SU-DHL-6 (cell line): ENCODE results near the gene PRF1.
A peak's percentile ranks its signal among the peaks of the same experiment; 100 is the strongest.

Source experiments
- H2AFZ ChIP-seq: fragments of 200-600 bp; sonication (generic); 2 replicates; pipeline ENCODE4 v1.6.1; 2014; ENCODE audit warnings: low read depth, mild to moderate bottlenecking, moderate library complexity, mixed read lengths, antibody characterized with exemption, low read length; ENCODE audit not compliant: severe bottlenecking
- H3F3A ChIP-seq: fragments of 200-600 bp; shearing (Covaris generic); 2 replicates; pipeline ENCODE4 v1.6.0; 2016; ENCODE audit warnings: antibody characterized with exemption, mild to moderate bottlenecking; ENCODE audit not compliant: insufficient read depth
- H3K27ac ChIP-seq: fragments of 200-600 bp; sonication (generic); 2 replicates; pipeline ENCODE4 v1.5.1; 2016; ENCODE audit warnings: low read depth, mild to moderate bottlenecking, low read length, moderate library complexity, mixed read lengths
- H3K27me3 ChIP-seq: fragments of 200-600 bp; sonication (generic), shearing (Covaris generic); 2 replicates; pipeline ENCODE4 v1.6.0; 2014; ENCODE audit warnings: mild to moderate bottlenecking, low read length
- H3K36me3 ChIP-seq: fragments of 200-600 bp; sonication (generic); 2 replicates; pipeline ENCODE4 v1.6.1; 2014; ENCODE audit warnings: mild to moderate bottlenecking, low read length, mixed read lengths
- H3K4me2 ChIP-seq: fragments of 300-600, 200-600 bp; shearing (Covaris generic), sonication (generic); 2 replicates; pipeline ENCODE4 v1.6.0; 2014; ENCODE audit warnings: low read length, low read depth, mild to moderate bottlenecking; ENCODE audit not compliant: poor library complexity, severe bottlenecking
- H3K4me3 ChIP-seq: fragments of 200-600 bp; sonication (generic); 2 replicates; pipeline ENCODE4 v1.5.1; 2014; ENCODE audit warnings: antibody characterized with exemption, low read length, mild to moderate bottlenecking, mixed read lengths; ENCODE audit not compliant: insufficient read depth, poor library complexity, severe bottlenecking
- H3K79me2 ChIP-seq: fragments of 200-600 bp; sonication (generic); 2 replicates; pipeline ENCODE4 v1.6.1; 2014; ENCODE audit warnings: mild to moderate bottlenecking, low read length, moderate library complexity; ENCODE audit not compliant: insufficient read depth
- H3K9ac ChIP-seq: fragments of 200-600 bp; sonication (generic); 2 replicates; pipeline ENCODE4 v1.7.0; 2014; ENCODE audit warnings: mild to moderate bottlenecking, low read length
- H3K9me2 ChIP-seq: fragments of 200-600 bp; sonication (generic); replicated peaks from 2 replicates; pipeline ENCODE4 v1.6.1; 2014; ENCODE audit warnings: low read length; ENCODE audit not compliant: insufficient read depth
- H3K9me3 ChIP-seq: fragments of 200-600 bp; sonication (generic); 2 replicates; pipeline ENCODE4 v1.6.1; 2014; ENCODE audit warnings: low read length, mixed read lengths; ENCODE audit not compliant: insufficient read depth
- H4K20me1 ChIP-seq: fragments of 200-600 bp; sonication (generic); 2 replicates; pipeline ENCODE4 v1.6.1; 2014; ENCODE audit warnings: low read depth, mild to moderate bottlenecking, antibody characterized with exemption, low read length, moderate library complexity, mixed read lengths
- CTCF ChIP-seq: fragments of 200-600 bp; sonication (generic); IDR thresholded peaks from one replicate; pipeline ENCODE4 v1.5.1; 2017; ENCODE audit warnings: antibody characterized with exemption, mild to moderate bottlenecking, low read length, moderate library complexity; ENCODE audit not compliant: insufficient read depth, poor library complexity, severe bottlenecking
- EZH2phosphoT487 ChIP-seq: fragments of 200-600 bp; sonication (generic), shearing (Covaris generic); conservative IDR thresholded peaks from 2 replicates; pipeline ENCODE4 v1.6.1; 2018; ENCODE audit warnings: mild to moderate bottlenecking, antibody characterized with exemption, low read length, moderate library complexity, mixed read lengths

The PRF1 gene

GRCh38 chr10:70578371-70578947, 24.1 kb downstream of the PRF1 start:
- TF ChIP-seq EZH2phosphoT487 (no peak), CTCF (no peak)
- Histone ChIP-seq H3K9ac (no peak overlapping the region; the same call in 1 of the 2 replicates), H4K20me1 (no peaks in the 10 kb centered on the region), H3K4me3 (no peak overlapping the region), H3K27me3 (no peaks in the 10 kb centered on the region), H3F3A (peaks cover 36% of the 10 kb centered on the region), H2AFZ (no peak overlapping the region), H3K27ac (peak overlapping the region; percentile 91), H3K4me2 (peak overlapping the region; percentile 52), H3K36me3 (no peaks in the 10 kb centered on the region; the same call in 1 of the 2 replicates), H3K9me2 (no peaks in the 10 kb centered on the region), H3K79me2 (no peaks in the 10 kb centered on the region), H3K9me3 (no peaks in the 10 kb centered on the region)

DNA sequence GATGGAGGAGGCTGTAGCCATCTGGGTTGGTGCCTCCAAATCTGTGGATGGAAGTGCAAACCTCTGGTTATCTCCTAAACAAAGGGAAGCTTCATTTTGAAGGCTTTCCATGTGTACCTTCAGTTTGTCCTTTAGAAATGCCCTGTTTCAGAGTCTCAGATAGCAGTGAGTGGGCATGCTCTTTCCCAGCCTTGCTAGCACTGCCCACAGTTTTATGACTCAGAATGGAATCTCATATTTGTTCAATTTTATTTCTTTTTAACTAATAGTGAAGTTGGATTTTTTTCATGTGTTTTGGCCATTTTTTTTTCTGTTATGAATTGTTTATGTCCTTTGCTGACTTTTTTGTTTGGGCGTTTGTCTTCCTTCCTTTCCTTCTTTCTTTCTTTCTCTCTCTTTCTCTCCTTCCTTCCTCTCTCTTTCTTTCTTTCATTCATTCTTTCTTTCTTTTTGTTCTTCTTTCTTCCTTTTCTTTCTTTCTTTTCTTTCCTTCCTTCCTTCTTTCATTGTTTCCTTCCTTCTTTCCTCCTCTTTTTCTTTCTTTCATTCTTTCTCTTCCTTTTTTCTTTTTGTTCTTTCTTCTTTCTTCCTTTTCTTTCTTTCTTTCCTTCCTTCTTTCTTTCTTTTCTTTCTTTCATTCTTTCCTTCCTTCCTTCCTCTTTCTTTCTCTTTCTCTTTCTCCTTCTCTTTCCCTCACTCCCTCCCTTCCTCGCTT, 25.6 kb downstream of the PRF1 start:
- H3K9ac ChIP-seq = peak overlapping the region; percentile 40
- peak overlapping the region; percentile 52 for H3K4me2 ChIP-seq
- H4K20me1 ChIP-seq = no peaks in the 10 kb centered on the region
- peak overlapping the region; percentile 0 for H3K4me3 ChIP-seq
- TF ChIP-seq CTCF (no peak), EZH2phosphoT487 (no peak)
- no peaks in the 10 kb centered on the region; the same call in 1 of the 2 replicates for H3K36me3 ChIP-seq
- no peak overlapping the region for H2AFZ ChIP-seq
- H3K79me2 ChIP-seq = no peaks in the 10 kb centered on the region
- no peaks in the 10 kb centered on the region for H3K9me2 ChIP-seq
- no peaks in the 10 kb centered on the region for H3K9me3 ChIP-seq
- peak overlapping the region; percentile 91 for H3K27ac ChIP-seq
- peaks cover 40% of the 10 kb centered on the region for H3F3A ChIP-seq
- H3K27me3 ChIP-seq = no peaks in the 10 kb centered on the region

GRCh38 chr10:70575874-70576802, 26.4 kb downstream of the PRF1 start:
- Histone ChIP-seq H3K4me3 (peak overlapping the region; percentile 0), H3K9me3 (no peaks in the 10 kb centered on the region), H3K9me2 (no peaks in the 10 kb centered on the region), H3F3A (peaks cover 40% of the 10 kb centered on the region), H3K36me3 (no peaks in the 10 kb centered on the region; the same call in 1 of the 2 replicates), H3K79me2 (no peaks in the 10 kb centered on the region), H2AFZ (no peak overlapping the region), H3K27me3 (no peaks in the 10 kb centered on the region), H4K20me1 (no peaks in the 10 kb centered on the region), H3K27ac (peak overlapping the region; percentile 91), H3K9ac (peak overlapping the region; percentile 40), H3K4me2 (peak overlapping the region; percentile 52)
- TF ChIP-seq EZH2phosphoT487 (no peak), CTCF (no peak)
